ENCODE measurements around the gene VWA7. TPM values are rescaled to one million over a fixed set of nuclear protein-coding genes. Genes with fewer than 3 reads are reported as not detected.
"Not testable (repeated sequence)": the region's sequence is repeated elsewhere in the genome, so short reads cannot be mapped to it uniquely, and the experiment has no call there.

VWA7 gene
- total RNA-seq, result 0.15 to 0.62 TPM (median 0.17 TPM) in 3 replicates
- long read RNA-seq, result 0 reads

GRCh38 chr6:31776989-31777666 is at the start of gene VWA7:
Gene VWA7 (minus strand): TSS chr6:31777328. CDS start chr6:31776779, 549 bp downstream.
- H3K9me3 Mint-ChIP-seq (ENCODE audit: low read depth), result no peaks in the 10 kb centered on the region
- H3K4me3 Mint-ChIP-seq (ENCODE audit: unreplicated experiment), result no peak within 1 kb of the TSS
- peaks cover 13% of the 10 kb centered on the region for H3K36me3 Mint-ChIP-seq (ENCODE audit: low read depth)
- no peak for DNase-seq (ENCODE audit: low spot score)
- no peaks in the 10 kb centered on the region for H3K27me3 Mint-ChIP-seq (ENCODE audit: low read depth)
- H3K27ac Mint-ChIP-seq (ENCODE audit: unreplicated experiment), result peak within 1 kb of the TSS; percentile 61
- no peak for TF ChIP-seq CTCF (IDR thresholded peaks at IDR 0.05)
- H3K4me1 Mint-ChIP-seq (ENCODE audit: low read depth), result peaks cover 10% of the 10 kb centered on the region

GRCh38 chr6:31826793-31827285 is 49.7 kb upstream of the VWA7 start:
- peak overlapping the region; percentile 98 for H3K27ac Mint-ChIP-seq (ENCODE audit: unreplicated experiment)

GRCh38 chr6:31825553-31825952 is 48.4 kb upstream of the VWA7 start:
- peaks cover 47% of the 10 kb centered on the region for H3K4me1 Mint-ChIP-seq (ENCODE audit: low read depth)

More at GRCh38 chr6:31826793-31827285, 49.7 kb upstream of the VWA7 start:
- TF ChIP-seq CTCF (IDR thresholded peaks at IDR 0.05), result no peak
- peak overlapping the region; percentile 86 for H3K4me3 Mint-ChIP-seq (ENCODE audit: unreplicated experiment)
- no peaks in the 10 kb centered on the region for H3K9me3 Mint-ChIP-seq (ENCODE audit: low read depth)
- no peaks in the 10 kb centered on the region for H3K27me3 Mint-ChIP-seq (ENCODE audit: low read depth)
- peak; percentile 64 for DNase-seq (ENCODE audit: low spot score)
- H3K36me3 Mint-ChIP-seq (ENCODE audit: low read depth), result no peaks in the 10 kb centered on the region
- peaks cover 49% of the 10 kb centered on the region for H3K4me1 Mint-ChIP-seq (ENCODE audit: low read depth)

GRCh38 chr6:31823592-31824196 is 46.6 kb upstream of the VWA7 start:
- not testable (repeated sequence) for H3K9me3 Mint-ChIP-seq (ENCODE audit: low read depth); H3K27me3 Mint-ChIP-seq (ENCODE audit: low read depth); DNase-seq (ENCODE audit: low spot score); H3K36me3 Mint-ChIP-seq (ENCODE audit: low read depth); H3K4me3 Mint-ChIP-seq (ENCODE audit: unreplicated experiment)
- H3K4me1 Mint-ChIP-seq (ENCODE audit: low read depth), result peaks cover 44% of the 10 kb centered on the region
- peak overlapping the region; percentile 13 for H3K27ac Mint-ChIP-seq (ENCODE audit: unreplicated experiment)

More at GRCh38 chr6:31825553-31825952, 48.4 kb upstream of the VWA7 start:
- TF ChIP-seq CTCF (IDR thresholded peaks at IDR 0.05), result no peak
- Mint-ChIP-seq H3K36me3 (ENCODE audit: low read depth) (no peaks in the 10 kb centered on the region), H3K27me3 (ENCODE audit: low read depth) (no peaks in the 10 kb centered on the region), H3K9me3 (ENCODE audit: low read depth) (no peaks in the 10 kb centered on the region), H3K4me3 (ENCODE audit: unreplicated experiment) (no peak overlapping the region), H3K27ac (ENCODE audit: unreplicated experiment) (peak overlapping the region; percentile 98)
- DNase-seq (ENCODE audit: low spot score), result no peak

GRCh38 chr6:31822036-31822821 is 45.1 kb upstream of the VWA7 start:
- peak; percentile 58 for DNase-seq (ENCODE audit: low spot score)
- no peaks in the 10 kb centered on the region for H3K9me3 Mint-ChIP-seq (ENCODE audit: low read depth)
- H3K27me3 Mint-ChIP-seq (ENCODE audit: low read depth), result no peaks in the 10 kb centered on the region
- no peak for TF ChIP-seq CTCF (IDR thresholded peaks at IDR 0.05)
- peaks cover 58% of the 10 kb centered on the region for H3K4me1 Mint-ChIP-seq (ENCODE audit: low read depth)
- peak overlapping the region; percentile 99 for H3K27ac Mint-ChIP-seq (ENCODE audit: unreplicated experiment)
- peak overlapping the region; percentile 86 for H3K4me3 Mint-ChIP-seq (ENCODE audit: unreplicated experiment)
- no peaks in the 10 kb centered on the region for H3K36me3 Mint-ChIP-seq (ENCODE audit: low read depth)

Measured in chondrocyte (in vitro differentiated cells).